OCI-LY7 (cell line): ENCODE data around the gene CALCB. TPM values are rescaled to one million over a fixed set of nuclear protein-coding genes. Genes with fewer than 3 reads are reported as not detected.

Experiments used
- BruUV-seq: library from RNA; stranded (reverse); fragments of 400-500 nt; replicated peaks from 2 replicates; lab custom pipeline; 2021; lab: Mats Ljungman, UMichigan
- CTCF ChIA-PET: fragments of 300-600 bp; sonication (Branson Sonifier 250); formaldehyde crosslinking; loops from one replicate; lab custom pipeline; 2022; ENCODE audit warnings: antibody characterized with exemption; ENCODE audit not compliant: unreplicated experiment; lab: Charles Lee
- POLR2A ChIA-PET: fragments of 300-600 bp; sonication (Branson Sonifier 250); formaldehyde crosslinking; loops from one replicate; lab custom pipeline; 2022; ENCODE audit warnings: antibody characterized with exemption; lab: Charles Lee
- DNase-seq: peaks from one replicate; pipeline ENCODE4 v3.0.0-alpha.2; 2015; ENCODE audit warnings: low spot score
- H2AFZ ChIP-seq: fragments of 200-600 bp; sonication (generic), shearing (Covaris generic); 2 replicates; pipeline ENCODE4 v1.6.1; 2014; ENCODE audit warnings: mild to moderate bottlenecking, antibody characterized with exemption, low read length, moderate library complexity
- H3K27ac ChIP-seq: fragments of 200-600 bp; sonication (generic); 2 replicates; pipeline ENCODE4 v1.5.1; 2014; ENCODE audit warnings: mixed run types, low read depth, mild to moderate bottlenecking, moderate library complexity, low read length, inconsistent platforms; ENCODE audit not compliant: poor library complexity, severe bottlenecking
- H3K36me3 ChIP-seq: fragments of 200-600 bp; sonication (generic); 2 replicates; pipeline ENCODE4 v1.6.1; 2014; ENCODE audit warnings: mild to moderate bottlenecking, antibody characterized with exemption, low read length, moderate library complexity, mixed read lengths; ENCODE audit not compliant: insufficient read depth
- H3K4me1 ChIP-seq: fragments of 200-600 bp; sonication (generic); 2 replicates; pipeline ENCODE4 v1.5.1; 2014; ENCODE audit warnings: mild to moderate bottlenecking, low read length; ENCODE audit not compliant: insufficient read depth, poor library complexity, severe bottlenecking
- H3K4me2 ChIP-seq: fragments of 200-600 bp; sonication (generic); 2 replicates; pipeline ENCODE4 v1.6.1; 2014; ENCODE audit warnings: mild to moderate bottlenecking, low read length
- H3K4me3 ChIP-seq: fragments of 200-600 bp; sonication (generic); 2 replicates; pipeline ENCODE4 v1.5.1; 2014; ENCODE audit warnings: mild to moderate bottlenecking, low read depth, low read length; ENCODE audit not compliant: poor library complexity, severe bottlenecking
- H3K79me2 ChIP-seq: fragments of 200-600 bp; sonication (generic); 2 replicates; pipeline ENCODE4 v1.6.1; 2016; ENCODE audit warnings: low read depth, mild to moderate bottlenecking, low read length, moderate library complexity, mixed read lengths; ENCODE audit not compliant: insufficient read depth
- H3K9me2 ChIP-seq: fragments of 200-600 bp; sonication (generic); 2 replicates; pipeline ENCODE4 v1.6.1; 2016; ENCODE audit warnings: mild to moderate bottlenecking, low read length, mixed read lengths; ENCODE audit not compliant: insufficient read depth
- H3K9me3 ChIP-seq: fragments of 200-600 bp; sonication (generic); 2 replicates; pipeline ENCODE4 v1.6.1; 2014; ENCODE audit warnings: mild to moderate bottlenecking, mixed run types, low read length, mixed read lengths
- H4K20me1 ChIP-seq: fragments of 200-600 bp; sonication (generic); 2 replicates; pipeline ENCODE4 v1.6.1; 2014; ENCODE audit warnings: mild to moderate bottlenecking, antibody characterized with exemption, low read length, moderate library complexity, mixed read lengths; ENCODE audit not compliant: insufficient read depth
- CTCF ChIP-seq: fragments of 200-600 bp; sonication (generic); conservative IDR thresholded peaks from 2 replicates; pipeline ENCODE4 v1.5.1; 2014; ENCODE audit warnings: mild to moderate bottlenecking, antibody characterized with exemption, low read length, moderate library complexity, mixed read lengths
- EZH2phosphoT487 ChIP-seq: fragments of 200-600 bp; sonication (generic); IDR thresholded peaks from 2 replicates; pipeline ENCODE4 v1.6.1; 2018; ENCODE audit warnings: low read depth, borderline replicate concordance, mild to moderate bottlenecking, mixed run types, antibody characterized with exemption, low read length, moderate library complexity, mixed read lengths
- intact Hi-C: fragments of 100-400 bp; cut with micrococcal nuclease; formaldehyde crosslinking; loops from one replicate; pipeline ENCODE4 v1.10.0; 2022; ENCODE audit not compliant: unreplicated experiment
- total RNA-seq, 2 experiments: library from RNA; depleted of rRNA in 1 of 2; stranded (reverse); fragments of >200 nt in 1 of 2; shearing (Covaris generic) in 1 of 2; gene quantifications; 2 replicates each; pipeline ENCODE4 v1.2.3, GENCODE V29; 2014 to 2022

Gene CALCB
- total RNA-seq, 2 experiments from 2014 or later: 0.44 TPM; not detected in 1

GRCh38 chr11:15108592-15109130 is 35.3 kb downstream of the CALCB start:
- Histone ChIP-seq H4K20me1 (no peaks in the 10 kb centered on the region), H3K4me2 (peak overlapping the region; percentile 63), H3K4me1 (peaks cover 73% of the 10 kb centered on the region), H2AFZ (peak overlapping the region; percentile 41; the same call in 1 of the 2 replicates), H3K4me3 (peak overlapping the region; percentile 28), H3K36me3 (no peaks in the 10 kb centered on the region), H3K9me2 (no peaks in the 10 kb centered on the region), H3K9me3 (no peaks in the 10 kb centered on the region), H3K27ac (peak overlapping the region; percentile 39), H3K79me2 (no peaks in the 10 kb centered on the region)
- TF ChIP-seq EZH2phosphoT487 (no peak), CTCF (no peak)
- ChIA-PET POLR2A (interaction anchor here (0.5 to 0.6 kb wide), 2 partner anchors 643 to 991 kb away, joined by 3 to 4 read pairs; no protein-coding TSS in a partner anchor), CTCF (interaction anchor here (0.9 kb wide), 1 partner anchor 201 kb away, joined by 3 read pairs; no protein-coding TSS in a partner anchor)
- DNase-seq: no peak
- intact Hi-C loops: no loop called here
- no TSS peak for BruUV-seq

DNA sequence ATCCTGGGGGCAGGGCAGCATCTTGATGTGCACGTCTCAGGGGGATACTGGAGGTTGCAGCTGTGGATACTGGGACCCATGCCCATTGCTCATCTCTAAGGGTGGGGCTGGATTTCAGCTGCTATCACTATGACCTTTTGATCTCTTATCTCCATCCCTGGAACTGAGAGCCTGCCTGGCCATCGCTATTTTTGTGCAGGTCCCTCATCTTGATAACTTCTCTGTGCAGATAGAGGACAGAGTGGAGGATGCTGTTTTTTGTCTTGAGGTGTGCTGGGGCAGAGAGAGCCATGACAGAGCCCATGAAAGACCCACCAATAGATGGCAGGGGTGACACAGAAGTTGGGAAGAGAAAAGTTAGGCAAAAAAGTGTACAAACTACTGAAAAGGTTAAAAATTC is 36.2 kb downstream of the CALCB start:
- BruUV-seq: no TSS peak
- Histone ChIP-seq H3K4me3 (no peak overlapping the region), H3K9me2 (no peaks in the 10 kb centered on the region), H3K36me3 (no peaks in the 10 kb centered on the region), H3K4me2 (no peak overlapping the region), H3K9me3 (no peaks in the 10 kb centered on the region), H3K4me1 (peaks cover 82% of the 10 kb centered on the region), H4K20me1 (no peaks in the 10 kb centered on the region), H2AFZ (no peak overlapping the region), H3K79me2 (no peaks in the 10 kb centered on the region), H3K27ac (no peak overlapping the region)
- DNase-seq: no peak
- POLR2A ChIA-PET: interaction anchor here (1.2 kb wide), 1 partner anchor 10 kb away, joined by 3 read pairs; no protein-coding TSS in a partner anchor
- CTCF ChIA-PET: no interaction called here
- intact Hi-C loops: no loop called here
- TF ChIP-seq CTCF (no peak), EZH2phosphoT487 (no peak)

DNA sequence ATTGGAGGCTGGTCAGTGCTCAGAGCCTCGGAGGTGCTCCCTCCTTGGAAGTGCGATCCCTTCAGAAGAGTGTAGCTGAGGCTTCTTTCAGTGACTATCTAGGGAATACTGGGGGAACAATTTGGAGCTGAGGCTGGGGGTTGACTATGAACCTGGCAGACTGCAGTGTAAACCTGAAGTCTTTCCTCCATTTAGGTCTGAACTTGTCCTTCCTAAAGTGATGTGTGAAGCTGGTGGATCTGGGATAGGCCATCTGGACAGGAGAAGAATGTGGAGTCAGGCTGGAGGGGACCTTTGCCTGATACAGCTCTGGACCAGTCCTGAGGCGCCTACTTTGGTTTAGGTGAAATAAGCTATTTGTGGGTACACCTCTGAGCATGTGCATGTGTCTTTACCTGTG is 37.8 kb downstream of the CALCB start:
- intact Hi-C loops: no loop called here
- Histone ChIP-seq H3K36me3 (no peaks in the 10 kb centered on the region), H3K4me1 (peaks cover 82% of the 10 kb centered on the region), H3K9me3 (no peaks in the 10 kb centered on the region), H2AFZ (no peak overlapping the region), H3K79me2 (no peaks in the 10 kb centered on the region), H3K9me2 (no peaks in the 10 kb centered on the region), H3K4me2 (peak overlapping the region; percentile 49), H3K27ac (no peak overlapping the region), H4K20me1 (no peaks in the 10 kb centered on the region), H3K4me3 (no peak overlapping the region)
- no peak for DNase-seq
- CTCF ChIA-PET: interaction anchor here (1.1 kb wide), 1 partner anchor 10 kb away, joined by 3 read pairs; no protein-coding TSS in a partner anchor
- BruUV-seq: no TSS peak
- POLR2A ChIA-PET: interaction anchor here (0.9 to 1.2 kb wide), 4 partner anchors 8 to 28 kb away, joined by 3 to 6 read pairs (median 4); no protein-coding TSS in a partner anchor
- TF ChIP-seq CTCF (no peak), EZH2phosphoT487 (no peak)
